K562 (cell line): ENCODE data around the gene TTLL11. TPM values are rescaled to one million over a fixed set of nuclear protein-coding genes. Genes with fewer than 3 reads are reported as not detected.

Source experiments
- ATAC-seq: fragments of 200-7000 bp; cut with Tn5 transposase; 3 replicates; pipeline ENCODE4 v1.9.1; 2020; ENCODE audit warnings: moderate library complexity
- BruUV-seq: library from RNA; stranded (reverse); fragments of 400-500 nt; replicated peaks from 2 replicates; lab custom pipeline; 2021; lab: Mats Ljungman, UMichigan
- CTCF ChIA-PET: fragments of 300-600 bp; formaldehyde crosslinking; extraction: SDS; loops from one replicate; lab custom pipeline; 2021; ENCODE audit warnings: low intra/inter-chr PET ratio; lab: Yijun Ruan, JAX
- POLR2A ChIA-PET: fragments of 300-600, 350-650 bp; sonication (Branson Sonifier 250); formaldehyde crosslinking; extraction: SDS; loops from one replicate; lab custom pipeline; 2021; ENCODE audit warnings: antibody characterized with exemption, inconsistent platforms; lab: Yijun Ruan, JAX
- DNase-seq, 4 experiments: peaks; one replicate each; pipeline versions ENCODE4 v3.0.0 to v3.0.0-alpha.2; 2011 to 2018; ENCODE audit warnings: low spot score in 3 of 4, mixed read lengths in 3 of 4; ENCODE audit errors: extremely low read depth in 1 of 4
- FAIRE-seq: peaks from 2 replicates; lab custom pipeline; 2011; peaks lifted over from hg19 to GRCh38; lab: Jason Lieb, UNC
- H2AFZ ChIP-seq: 2 replicates; pipeline ENCODE4 v1.6.0; 2011; ENCODE audit warnings: low read depth, low read length, control low read depth, inconsistent platforms
- H3K27ac ChIP-seq: fragments of 200-600 bp; 3 replicates; pipeline ENCODE4 v1.8.0; 2011; ENCODE audit warnings: low read depth, mild to moderate bottlenecking, control low read depth, inconsistent platforms, low read length, moderate library complexity, mixed read lengths; ENCODE audit errors: extremely low read depth
- H3K27me3 ChIP-seq, 2 experiments: fragments of 300-600 bp in 1 of 2; 2 replicates in 1 of 2; 3 replicates in 1 of 2; pipeline versions ENCODE4 v1.6.0 to v1.8.0; 2011; ENCODE audit warnings: inconsistent platforms in 2 of 2, low read length in 2 of 2, mild to moderate bottlenecking in 1 of 2, mixed read lengths in 1 of 2, moderate library complexity in 1 of 2; ENCODE audit not compliant: control insufficient read depth in 2 of 2, insufficient read depth in 2 of 2
- H3K36me3 ChIP-seq: fragments of 300-600 bp; 3 replicates; pipeline ENCODE4 v1.8.0; 2011; ENCODE audit warnings: mild to moderate bottlenecking, low read length, inconsistent platforms; ENCODE audit not compliant: control insufficient read depth, insufficient read depth
- H3K4me1 ChIP-seq, 2 experiments: fragments of 200-600 bp in 1 of 2; replicated peaks in 1 of 2; 2 replicates in 1 of 2; 3 replicates in 1 of 2; pipeline versions ENCODE4 v1.5.1 to v1.8.0; 2011; ENCODE audit warnings: inconsistent platforms in 2 of 2, low read length in 2 of 2, mild to moderate bottlenecking in 1 of 2, mixed read lengths in 1 of 2, moderate library complexity in 1 of 2; ENCODE audit not compliant: control insufficient read depth in 2 of 2, insufficient read depth in 2 of 2
- H3K4me2 ChIP-seq: 2 replicates; pipeline ENCODE4 v1.6.1; 2011; ENCODE audit warnings: low read length, control low read depth, inconsistent platforms, mixed read lengths; ENCODE audit not compliant: insufficient read depth
- H3K4me3 ChIP-seq: fragments of 200-600 bp; sonication (generic), shearing (Covaris generic); 2 replicates; pipeline ENCODE4 v1.5.1; 2016; ENCODE audit warnings: control low read depth, inconsistent platforms
- H3K79me2 ChIP-seq: fragments of 200-600 bp; 3 replicates; pipeline ENCODE4 v1.8.0; 2011; ENCODE audit warnings: low read length, inconsistent platforms; ENCODE audit not compliant: control insufficient read depth, insufficient read depth
- H3K9ac ChIP-seq, 2 experiments: 2 replicates each; pipeline versions ENCODE4 v1.6.0 to v1.6.1; 2011; ENCODE audit warnings: low read depth in 2 of 2, low read length in 2 of 2, control low read depth in 1 of 2, inconsistent platforms in 1 of 2, mild to moderate bottlenecking in 1 of 2, mixed read lengths in 1 of 2; ENCODE audit not compliant: insufficient read depth in 1 of 2
- H3K9me1 ChIP-seq: one replicate; pipeline ENCODE4 v1.6.0; 2011; ENCODE audit warnings: inconsistent platforms, mild to moderate bottlenecking, low read length, moderate library complexity; ENCODE audit not compliant: control insufficient read depth, insufficient read depth
- H3K9me3 ChIP-seq: replicated peaks from 2 replicates; pipeline ENCODE4 v1.5.1; 2011; ENCODE audit warnings: low read depth, low read length, inconsistent platforms; ENCODE audit not compliant: control insufficient read depth, insufficient read depth
- H4K20me1 ChIP-seq: replicated peaks from 2 replicates; pipeline ENCODE4 v1.6.1; 2011; ENCODE audit warnings: low read length, inconsistent platforms, mixed read lengths; ENCODE audit not compliant: control insufficient read depth, insufficient read depth
- ATF1 ChIP-seq, 2 experiments: fragments of 450-650 bp in 1 of 2; IDR thresholded peaks; 2 replicates each; pipeline ENCODE4 v1.6.1; 2016; ENCODE audit warnings: missing compliant biosample characterization in 1 of 2, missing genetic modification characterization in 1 of 2
- CREB1 ChIP-seq, 2 experiments: sonication (generic) in 1 of 2; formaldehyde crosslinking in 1 of 2; IDR thresholded peaks; 2 replicates each; pipeline versions ENCODE4 v1.6.1 to v1.8.0; 2012 to 2022; ENCODE audit warnings: inconsistent platforms in 1 of 2, mild to moderate bottlenecking in 1 of 2, missing genetic modification reagents in 1 of 2, moderate library complexity in 1 of 2
- ETV6 ChIP-seq, 3 experiments: fragments of 150-350 bp in 1 of 3; sonication (generic) in 1 of 3; formaldehyde crosslinking in 1 of 3; IDR thresholded peaks; 2 replicates each; pipeline versions ENCODE4 v1.6.1 to v1.8.0; 2014 to 2022; ENCODE audit warnings: borderline replicate concordance in 2 of 3, low read depth in 2 of 3, antibody characterized with exemption in 1 of 3, low read length in 1 of 3, mild to moderate bottlenecking in 1 of 3, missing genetic modification reagents in 1 of 3
- NKRF ChIP-seq: fragments of 450-650 bp; IDR thresholded peaks from 2 replicates; pipeline ENCODE4 v1.6.1; 2016; ENCODE audit warnings: borderline replicate concordance
- OTX1 ChIP-seq: fragments of 450-650 bp; formaldehyde crosslinking; IDR thresholded peaks from 2 replicates; pipeline ENCODE4 v1.4.0; 2022; ENCODE audit warnings: mild to moderate bottlenecking
- PURB ChIP-seq: sonication (generic); formaldehyde crosslinking; IDR thresholded peaks from 2 replicates; pipeline ENCODE4 v1.9.0; 2021; ENCODE audit warnings: low read depth, mild to moderate bottlenecking, missing genetic modification reagents
- RAD21 ChIP-seq, 2 experiments: fragments of 250-450 bp in 1 of 2; fragments of 450-650 bp in 1 of 2; sonication (Bioruptor Pico) in 1 of 2; formaldehyde crosslinking in 1 of 2; IDR thresholded peaks in 1 of 2; conservative IDR thresholded peaks in 1 of 2; 2 replicates each; pipeline versions ENCODE4 v1.4.0 to v1.8.0; 2020 to 2022; ENCODE audit warnings: mild to moderate bottlenecking in 2 of 2, moderate library complexity in 1 of 2
- THAP12 ChIP-seq: fragments of 250-450 bp; sonication (Bioruptor Pico); IDR thresholded peaks from 2 replicates; pipeline ENCODE4 v1.9.0; 2021; ENCODE audit warnings: mild to moderate bottlenecking, inconsistent platforms
- ZFP30 ChIP-seq: fragments of 250-450 bp; sonication (Bioruptor Pico); IDR thresholded peaks from 2 replicates; pipeline ENCODE4 v1.8.0; 2022; ENCODE audit warnings: moderate library complexity, mild to moderate bottlenecking, inconsistent platforms, borderline replicate concordance
- WGBS: fragments of 100-300 bp; shearing (Covaris generic); methylation state at CpG from one replicate; pipeline ENCODE4 v1.1.6; 2016; ENCODE audit warnings: low coverage, mixed read lengths; ENCODE audit not compliant: insufficient coverage; ENCODE audit errors: missing lambda C conversion rate; 5-methylcytosine and 5-hydroxymethylcytosine counted together
- in situ Hi-C: fragments of 300-500 bp; cut with MboI; formaldehyde crosslinking; loops from 4 replicates; pipeline ENCODE4 v1.15.0; 2018; ENCODE audit warnings: inconsistent platforms, mixed read lengths
- intact Hi-C: fragments of 100-400 bp; cut with micrococcal nuclease; formaldehyde crosslinking; loops from 2 replicates; pipeline ENCODE4 v1.14.2; 2022
- polyA plus RNA-seq, 8 experiments: library from polyadenylated mRNA; depleted of rRNA in 4 of 8; stranded (reverse) in 5 of 8; unstranded in 3 of 8; fragments of >200 nt; fragmentation: Nextera tagmentation in 2 of 8; fragmentation: Illumina TruSeq in 1 of 8; extraction: Ambion mirVana in 2 of 8; extraction: Trizol in 1 of 8; gene quantifications; 2 replicates each; pipeline versions ENCODE4 v1.2.1 to v1.2.3, GENCODE V29; 2011 to 2014; ENCODE audit warnings: inconsistent platforms in 1 of 8, missing spikeins in 1 of 8
- total RNA-seq, 7 experiments: library from RNA; depleted of rRNA in 6 of 7; stranded (reverse); fragments of >200 nt in 6 of 7; fragmentation: Illumina TruSeq in 2 of 7; extraction: Trizol in 2 of 7; gene quantifications; 2 replicates each; pipeline versions ENCODE4 v1.2.1 to v1.2.3, GENCODE V29; 2011 to 2021; ENCODE audit warnings: low replicate concordance in 1 of 7

TTLL11 gene
- total and polyA plus RNA-seq, 9 of the 15 experiments (the other 6 are each of a cell fraction or from before 2014, with no cell fraction given) = 0.83 to 4.4 (median 2.7) TPM

- Histone ChIP-seq H3K9me3 (no peaks in the 10 kb centered on the region), H3K4me1 (no peaks in the 10 kb centered on the region), H3K27ac (no peak overlapping the region), H3K79me2 (no peaks in the 10 kb centered on the region), H2AFZ (no peak overlapping the region), H3K4me2 (no peak overlapping the region), H3K9me1 (no peaks in the 10 kb centered on the region), H3K36me3 (no peaks in the 10 kb centered on the region), H3K9ac (no peak overlapping the region), H3K27me3 (peaks cover 5 to 54% of the 10 kb centered on the region in 2 experiments; a peak in 4 of 5 replicates), H4K20me1 (no peaks in the 10 kb centered on the region), H3K4me3 (no peak overlapping the region)
- in situ Hi-C loops (no loop called here), intact Hi-C loops (no loop called here)
- CTCF ChIA-PET = no interaction called here
- no TSS peak for BruUV-seq
- TF ChIP-seq ATF1 (CRISPR knock-in tag; IDR thresholded peaks at IDR 0.05) = no peak
- no peak for TF ChIP-seq ATF1 (tag; IDR thresholded peaks at IDR 0.05)
- TF ChIP-seq OTX1 (CRISPR knock-in tag) = no peak
- no peak for TF ChIP-seq PURB (CRISPR knock-in tag)
- no peak for TF ChIP-seq RAD21 (CRISPR knock-in tag; conservative IDR thresholded peaks at IDR 0.05 in 1 of 2, IDR thresholded peaks at IDR 0.05 in 1 of 2)
- TF ChIP-seq THAP12 (CRISPR knock-in tag) = no peak
- TF ChIP-seq ETV6 (IDR thresholded peaks at IDR 0.05; ENCODE audit: borderline replicate concordance in 1 of 2, low read depth in 2 of 2, low read length in 1 of 2) = no peak
- no peak for TF ChIP-seq ETV6 (CRISPR knock-in tag; IDR thresholded peaks at IDR 0.05; ENCODE audit: borderline replicate concordance)
- no peak for TF ChIP-seq ZFP30 (CRISPR knock-in tag)
- no peak for TF ChIP-seq CREB1 (IDR thresholded peaks at IDR 0.05)
- TF ChIP-seq CREB1 (CRISPR knock-in tag; IDR thresholded peaks at IDR 0.05) = no peak
- TF ChIP-seq NKRF = no peak
- POLR2A ChIA-PET = interaction anchor here (1.0 kb wide), 1 partner anchor 15 kb away, joined by 4 read pairs; no protein-coding TSS in a partner anchor
- WGBS = 3% methylated on average over 20 of the region's 23 CpGs
- DNase-seq (no peak), FAIRE-seq (peak; percentile 40), ATAC-seq (no peak)
Measured at GRCh38 chr9:121838746-121839669, 254.1 kb downstream of the TTLL11 start.
